ENCODE measurements around the gene MYH9.

DNA sequence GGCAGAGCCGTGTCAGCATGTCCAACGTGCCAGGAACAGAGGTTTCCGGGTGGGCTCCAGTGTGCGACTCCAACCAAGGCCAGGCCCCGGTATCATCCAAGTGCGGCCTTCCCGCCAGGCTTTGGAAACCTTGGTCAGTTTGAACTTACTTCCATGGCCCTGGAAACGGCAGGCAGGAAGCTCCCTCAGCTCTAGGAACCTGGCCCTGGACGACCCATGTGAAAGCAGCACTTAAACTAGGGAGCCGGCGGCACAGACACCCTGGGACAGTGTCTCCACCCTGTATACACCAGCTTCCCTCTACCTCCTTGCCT, 65.2 kb downstream of the MYH9 start:
- TF ChIP-seq, protein P1, sequence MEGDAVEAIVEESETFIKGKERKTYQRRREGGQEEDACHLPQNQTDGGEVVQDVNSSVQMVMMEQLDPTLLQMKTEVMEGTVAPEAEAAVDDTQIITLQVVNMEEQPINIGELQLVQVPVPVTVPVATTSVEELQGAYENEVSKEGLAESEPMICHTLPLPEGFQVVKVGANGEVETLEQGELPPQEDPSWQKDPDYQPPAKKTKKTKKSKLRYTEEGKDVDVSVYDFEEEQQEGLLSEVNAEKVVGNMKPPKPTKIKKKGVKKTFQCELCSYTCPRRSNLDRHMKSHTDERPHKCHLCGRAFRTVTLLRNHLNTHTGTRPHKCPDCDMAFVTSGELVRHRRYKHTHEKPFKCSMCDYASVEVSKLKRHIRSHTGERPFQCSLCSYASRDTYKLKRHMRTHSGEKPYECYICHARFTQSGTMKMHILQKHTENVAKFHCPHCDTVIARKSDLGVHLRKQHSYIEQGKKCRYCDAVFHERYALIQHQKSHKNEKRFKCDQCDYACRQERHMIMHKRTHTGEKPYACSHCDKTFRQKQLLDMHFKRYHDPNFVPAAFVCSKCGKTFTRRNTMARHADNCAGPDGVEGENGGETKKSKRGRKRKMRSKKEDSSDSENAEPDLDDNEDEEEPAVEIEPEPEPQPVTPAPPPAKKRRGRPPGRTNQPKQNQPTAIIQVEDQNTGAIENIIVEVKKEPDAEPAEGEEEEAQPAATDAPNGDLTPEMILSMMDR (conservative IDR thresholded peaks at IDR 0.05 in 1 of 2, IDR thresholded peaks at IDR 0.05 in 1 of 2; ENCODE audit: extremely low read depth in 1 of 2, insufficient read depth in 1 of 2, low read depth in 1 of 2, low read length in 2 of 2) = no peak
- TF ChIP-seq EZH2 (IDR thresholded peaks at IDR 0.05; ENCODE audit: borderline replicate concordance, low read length) = no peak

Measured in mammary epithelial cell (primary cell).